Inferior parietal cortex (tissue), 1 donor: ENCODE measurements around the gene SUSD2.
"Not testable (repeated sequence)": the region's sequence is repeated elsewhere in the genome, so short reads cannot be mapped to it uniquely, and the experiment has no call there.

Source experiments
- DNase-seq: peaks from one replicate; pipeline ENCODE4 v3.0.0-alpha.2; 2016; ENCODE audit errors: extremely low spot score

Gene SUSD2

DNA sequence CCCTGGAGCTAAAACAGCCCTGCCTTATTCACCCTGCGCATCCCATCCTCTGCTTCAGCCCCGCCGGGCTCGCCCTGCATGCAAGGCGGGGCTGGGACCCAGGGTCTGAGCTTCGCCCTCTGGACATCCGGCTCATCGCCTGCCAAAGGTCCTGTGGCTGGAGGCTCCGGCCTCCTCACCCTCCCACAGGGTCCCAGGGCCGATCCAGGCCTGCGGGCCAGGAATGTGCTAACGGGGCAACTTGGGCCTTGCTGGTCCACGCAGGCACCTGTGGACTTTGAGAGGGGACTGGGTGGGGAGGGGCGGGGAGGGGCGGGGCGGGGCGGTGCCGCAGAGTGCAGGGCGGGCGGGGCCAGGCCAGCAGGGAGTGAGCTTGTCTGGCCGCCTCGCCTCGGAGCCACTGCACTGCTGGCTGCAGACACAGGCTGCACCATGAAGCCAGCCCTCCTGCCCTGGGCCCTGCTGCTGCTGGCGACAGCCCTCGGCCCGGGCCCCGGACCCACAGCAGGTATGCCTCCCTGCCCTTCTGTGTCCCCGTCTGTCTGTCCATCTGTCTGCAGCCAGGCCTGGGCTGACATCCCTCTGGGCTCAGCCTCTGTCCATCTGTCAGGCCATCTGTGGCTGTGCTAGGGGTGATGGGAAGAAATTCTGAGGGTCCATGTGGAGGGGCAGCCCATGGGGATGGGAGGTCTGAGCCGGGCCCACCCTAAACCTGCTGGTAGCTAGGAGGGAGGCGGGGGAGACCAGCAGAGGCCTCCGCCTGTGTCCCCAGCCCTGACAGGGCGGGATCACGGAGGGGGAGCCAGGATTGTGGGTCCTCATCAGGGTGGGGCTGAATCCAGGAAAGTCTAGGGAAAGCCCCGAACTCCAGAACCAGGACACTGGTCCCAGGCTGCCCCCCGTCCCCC, at the start of gene SUSD2:
Gene SUSD2, plus strand, starts transcription at position 400 of the 908 bp plus-strand sequence. Its CDS starts 33 bp downstream, at position 433.
- DNase-seq = no peak

GRCh38 chr22:24133187-24133965, 47.9 kb upstream of the SUSD2 start:
- no peak for DNase-seq

DNA sequence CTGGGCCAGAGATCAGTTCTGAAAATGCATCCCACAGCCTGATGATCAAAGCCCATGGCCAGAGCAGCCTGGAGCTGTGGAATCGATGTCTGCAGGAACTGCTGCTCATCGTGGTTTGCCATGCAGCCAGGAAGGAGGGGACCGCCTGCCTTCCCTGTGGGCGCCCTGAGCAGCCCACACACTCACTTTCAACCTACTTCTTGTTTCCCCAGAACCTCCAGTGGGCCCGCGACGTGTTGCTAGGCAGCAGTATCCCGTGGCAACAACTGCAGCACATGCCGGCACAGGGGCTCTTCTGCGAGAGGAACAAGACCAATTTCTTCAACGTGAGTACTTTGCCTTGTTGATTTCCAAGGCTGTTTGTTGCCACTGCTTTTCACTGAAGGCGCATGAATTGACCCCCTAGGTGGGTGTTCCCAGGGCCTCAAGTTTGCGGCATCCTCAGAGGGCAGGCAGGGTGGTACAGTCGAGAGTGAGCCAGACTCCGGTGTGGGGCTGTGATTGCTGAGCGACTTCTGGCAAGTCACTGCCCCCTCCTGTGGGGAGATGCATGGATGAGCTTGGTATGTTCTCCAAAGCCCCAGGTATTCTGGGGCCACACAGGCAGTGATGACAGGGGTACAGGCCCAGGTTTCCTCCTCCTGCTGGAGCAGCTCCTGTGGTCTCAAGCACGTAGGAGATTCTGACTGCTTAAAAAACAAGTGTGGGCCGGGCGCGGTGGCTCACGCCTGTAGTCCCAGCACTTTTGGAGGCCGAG, 47.0 kb upstream of the SUSD2 start:
- no peak for DNase-seq

- not testable (repeated sequence) for DNase-seq
Measured at GRCh38 chr22:24136533-24136932, 44.8 kb upstream of the SUSD2 start.

GRCh38 chr22:24137595-24137994, 43.7 kb upstream of the SUSD2 start:
- no peak for DNase-seq

DNA sequence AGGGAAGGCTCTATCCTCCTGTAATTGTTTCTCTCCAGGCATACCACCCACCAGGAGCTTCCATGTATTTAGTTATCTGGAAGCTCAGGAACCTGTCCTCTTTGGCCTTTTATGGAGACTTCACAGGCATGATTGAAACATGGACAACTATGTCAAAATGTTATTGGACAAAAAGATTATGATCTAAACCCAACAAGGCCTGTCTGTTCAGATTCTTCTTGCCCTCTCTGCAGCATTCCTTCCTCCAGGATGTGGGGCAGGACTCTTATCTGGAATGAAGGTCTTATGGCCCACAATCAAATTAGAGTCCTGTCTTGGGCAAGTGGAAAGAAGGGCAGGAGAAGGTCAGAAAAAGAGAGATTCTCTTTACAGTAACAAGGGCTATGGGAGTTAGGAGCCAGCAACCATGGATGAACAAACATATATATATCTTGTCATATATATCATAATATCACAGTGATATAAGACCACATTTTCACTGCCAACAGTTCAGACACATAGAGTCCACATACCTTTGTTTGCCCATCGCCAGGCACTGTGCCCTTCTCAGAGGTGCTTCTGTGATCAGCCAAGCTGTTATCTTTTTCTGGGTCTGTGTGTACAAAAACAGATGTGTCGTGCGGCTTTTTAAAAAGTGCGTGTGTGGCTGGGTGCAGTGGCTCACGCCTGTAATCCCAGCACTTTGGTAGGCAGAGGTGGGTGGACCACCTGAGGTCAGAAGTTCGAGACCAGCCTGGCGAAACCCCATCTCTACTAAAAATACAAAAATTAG, 42.5 kb upstream of the SUSD2 start:
- DNase-seq = no peak

- DNase-seq = no peak
Measured at GRCh38 chr22:24140357-24140756, 40.9 kb upstream of the SUSD2 start.

GRCh38 chr22:24141586-24141985, 39.7 kb upstream of the SUSD2 start:
- DNase-seq = no peak

DNA sequence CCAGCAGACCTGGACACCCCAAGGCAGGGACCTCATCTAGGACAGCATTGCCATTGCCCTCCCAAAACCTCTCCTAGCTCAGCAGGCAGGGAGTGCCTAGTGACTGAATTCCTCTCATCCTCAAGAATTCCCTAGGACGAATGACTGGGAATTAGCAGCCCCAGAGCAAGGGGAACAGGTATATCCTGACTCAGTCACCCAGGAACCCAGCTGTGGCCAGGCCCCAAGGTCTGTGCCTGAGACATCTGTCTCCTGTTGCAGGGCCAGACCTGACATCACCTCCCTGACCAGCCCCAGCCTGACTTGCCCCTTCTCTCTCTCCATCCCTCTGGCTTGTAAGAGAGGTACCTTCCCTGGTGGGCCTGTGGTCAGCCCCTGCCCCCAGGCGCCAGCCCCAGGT, 39.0 kb upstream of the SUSD2 start:
- no peak for DNase-seq

GRCh38 chr22:24142831-24143230, 38.5 kb upstream of the SUSD2 start:
- no peak for DNase-seq

DNA sequence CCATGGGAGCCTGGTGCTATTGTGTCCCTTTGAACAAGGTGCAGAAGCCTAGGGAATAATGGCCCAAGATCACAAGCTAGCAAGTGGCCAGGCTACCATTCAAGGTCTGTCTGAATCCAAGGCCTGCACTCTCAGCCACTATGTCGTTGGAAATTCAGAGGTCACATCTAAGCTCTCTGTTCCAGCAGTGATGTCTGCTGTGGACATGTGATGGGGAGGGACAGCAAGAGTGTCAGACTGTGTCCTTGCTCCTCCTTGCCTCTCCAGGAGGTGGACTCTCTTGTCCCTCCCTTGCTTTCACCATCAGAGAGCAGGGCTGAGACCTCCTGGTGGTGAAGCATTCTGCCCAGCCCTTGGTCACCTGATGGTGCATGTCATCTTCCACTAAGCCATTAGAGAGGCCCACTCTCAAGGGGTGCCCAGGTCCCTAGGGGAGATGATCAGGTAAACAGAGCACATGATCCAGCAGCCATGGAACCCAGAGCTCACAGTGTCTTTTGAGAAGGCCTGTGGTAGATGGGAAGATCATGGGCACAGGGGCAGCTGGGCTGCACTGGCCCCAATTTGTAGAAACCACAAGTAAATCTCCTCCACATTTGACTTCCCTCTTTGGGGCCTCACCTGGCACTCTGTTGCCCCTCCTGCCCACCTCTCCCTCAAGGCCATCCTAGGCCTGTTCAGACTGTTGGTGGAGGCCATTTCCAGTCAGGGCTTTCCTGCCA, 37.1 kb upstream of the SUSD2 start:
- DNase-seq = no peak

DNA sequence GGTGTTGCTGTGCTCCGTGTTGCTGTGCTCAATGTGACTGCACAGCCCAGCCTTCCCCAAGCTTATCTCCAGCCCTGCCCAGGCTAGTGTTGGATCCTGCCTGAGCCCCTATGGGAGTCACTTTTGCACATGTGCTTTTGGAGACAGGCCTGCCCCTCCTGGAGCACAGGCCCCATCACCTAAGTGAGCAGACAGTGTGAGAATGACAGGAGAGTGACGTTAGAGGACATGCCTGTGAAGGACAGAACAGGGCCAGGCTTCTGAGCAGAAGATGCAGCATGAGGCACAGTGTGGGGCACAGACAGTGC, 36.6 kb upstream of the SUSD2 start:
- DNase-seq = no peak

DNA sequence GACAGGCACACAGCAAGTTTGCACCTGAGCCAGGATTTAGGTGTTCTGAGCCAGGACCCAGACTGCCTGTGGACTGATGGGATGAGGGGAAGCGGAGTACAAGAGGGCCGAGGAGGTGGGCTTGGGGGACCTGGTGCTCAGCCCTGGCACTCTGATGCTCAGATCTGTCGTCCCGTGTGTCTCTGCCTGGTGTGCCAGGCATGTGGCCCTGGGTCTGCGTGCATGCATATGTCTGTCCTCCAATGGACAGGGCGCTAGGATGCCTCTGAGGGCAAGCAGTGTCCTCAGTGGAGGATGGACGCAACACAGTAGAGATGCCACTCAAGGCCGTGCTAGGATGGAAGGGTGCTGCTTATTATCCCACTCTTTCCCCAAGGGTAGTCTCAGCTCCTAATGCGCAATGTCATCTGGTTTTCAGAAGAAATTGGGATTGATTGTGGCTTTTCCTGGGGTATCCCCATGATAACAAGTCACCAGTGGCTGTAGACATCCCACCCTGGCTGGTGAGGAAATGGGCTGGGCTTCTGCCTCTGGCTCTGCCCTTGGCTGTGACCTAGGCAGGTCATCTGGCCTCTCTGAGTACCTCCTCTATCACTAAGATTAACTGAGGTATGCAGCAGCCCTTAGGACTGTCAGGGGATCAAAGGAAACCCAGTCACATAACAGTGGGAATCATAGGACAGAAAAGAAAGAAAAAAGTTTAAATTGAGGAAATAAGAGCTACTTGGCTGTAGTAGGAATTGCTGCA, 35.7 kb upstream of the SUSD2 start:
- DNase-seq = no peak

- DNase-seq = peak; percentile 36
Measured at GRCh38 chr22:24146194-24146616, 35.1 kb upstream of the SUSD2 start.

- DNase-seq = no peak
Measured at GRCh38 chr22:24146791-24147353, 34.4 kb upstream of the SUSD2 start.

DNA sequence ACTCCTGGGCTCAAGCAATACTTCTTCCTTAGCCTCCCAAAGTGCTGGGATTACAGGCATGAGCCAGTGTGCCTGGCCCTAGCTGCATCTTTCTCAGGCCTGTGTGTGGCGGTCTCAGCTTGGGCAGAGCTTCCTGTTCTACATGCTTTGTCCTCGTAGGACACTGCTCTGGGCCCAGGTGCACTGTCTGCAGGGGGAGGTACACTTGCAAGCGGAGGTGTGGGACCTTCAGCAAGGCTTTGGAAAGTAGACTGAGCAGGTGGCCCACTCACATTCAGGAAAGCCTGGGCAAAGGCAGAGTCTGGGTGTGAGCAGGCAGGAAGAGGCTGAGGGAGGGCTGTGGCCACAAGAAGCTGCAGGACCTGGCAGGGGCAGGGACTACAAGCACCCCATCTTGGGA, 33.6 kb upstream of the SUSD2 start:
- no peak for DNase-seq

DNA sequence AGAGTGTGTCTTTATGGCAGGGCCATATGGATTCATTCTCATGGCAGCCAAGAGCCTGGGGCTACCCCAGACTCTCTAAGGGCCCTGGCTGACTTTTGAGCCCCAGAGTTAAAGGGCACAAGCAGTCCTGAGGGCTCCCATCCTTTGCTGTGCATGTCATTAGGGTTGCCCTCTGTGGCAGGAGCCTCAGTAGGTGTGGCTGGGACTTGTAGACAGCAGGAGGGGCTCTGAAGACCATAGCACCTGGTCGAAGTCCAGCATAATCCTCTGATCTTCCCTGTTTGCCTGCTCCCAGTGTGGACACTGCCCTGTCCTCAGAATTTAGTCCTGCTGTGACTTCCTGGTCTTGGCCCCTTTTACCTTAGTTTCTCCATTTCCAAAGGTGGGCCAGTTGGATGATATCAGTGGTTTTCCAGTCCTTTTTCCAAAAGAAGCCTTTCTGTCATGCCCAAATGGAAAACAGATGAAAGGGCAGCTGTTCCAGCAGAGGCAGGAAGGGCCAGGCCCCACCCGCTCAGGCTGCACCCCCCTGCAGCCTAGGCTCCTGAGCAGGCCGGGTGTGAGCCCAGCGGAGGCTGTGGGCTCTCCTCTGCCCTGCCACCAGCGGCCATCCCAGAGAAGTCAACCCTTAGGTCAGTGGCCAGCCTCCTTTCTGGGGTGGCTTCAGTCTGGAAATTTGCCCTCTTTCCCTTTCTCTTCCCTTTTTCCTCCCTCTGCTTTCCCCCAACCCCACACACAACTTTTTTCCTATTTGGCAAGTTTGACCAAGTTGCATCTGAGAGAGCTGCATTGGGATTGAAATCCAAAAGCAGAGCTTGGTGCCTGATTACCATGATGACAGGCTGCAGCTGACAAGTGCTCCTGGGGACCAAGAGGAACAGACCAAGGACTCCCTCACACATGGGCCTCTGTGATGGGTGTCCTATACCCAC, 32.8 kb upstream of the SUSD2 start:
- no peak for DNase-seq

DNA sequence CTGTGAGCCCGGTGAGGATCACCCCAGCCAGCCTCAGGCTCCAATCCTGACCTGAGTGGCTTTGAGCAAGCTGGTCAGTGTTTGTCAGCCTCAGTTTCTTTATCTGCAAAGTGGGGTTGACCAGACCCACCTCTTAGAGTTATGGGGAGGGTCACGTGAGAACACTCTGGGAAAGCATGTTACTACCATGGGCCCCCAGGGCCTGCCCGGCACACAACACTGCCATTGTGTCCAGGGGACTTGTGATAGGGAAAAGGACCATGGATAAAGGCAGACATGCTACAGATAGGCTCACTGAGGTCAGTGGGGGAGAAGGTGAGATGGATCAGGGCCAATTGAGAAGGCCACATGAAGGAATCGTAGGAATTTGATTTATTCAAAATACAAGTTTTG, 32.1 kb upstream of the SUSD2 start:
- DNase-seq = no peak

DNA sequence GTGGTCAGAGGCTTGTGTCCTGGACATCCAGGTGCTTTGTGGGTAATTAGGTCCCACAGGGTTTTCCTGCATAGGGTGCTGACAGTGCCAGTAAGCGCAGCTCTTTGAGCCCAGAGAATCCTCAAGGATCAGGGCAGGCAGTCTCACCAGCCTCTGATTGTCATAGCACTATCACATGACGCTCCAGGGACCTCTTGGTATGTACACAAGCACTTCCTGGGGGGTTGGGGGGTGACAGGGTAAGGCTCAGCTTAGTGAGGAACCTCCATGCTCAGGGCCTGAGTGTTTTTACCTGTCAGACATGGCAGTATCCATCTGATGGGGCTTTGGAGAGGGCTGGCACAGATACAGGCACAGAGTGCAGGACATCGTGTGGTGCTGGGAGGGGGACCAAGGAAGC, 27.9 kb upstream of the SUSD2 start:
- no peak for DNase-seq
